Aorta (tissue), 5 donors: ENCODE measurements around the gene TP73. TPM values are rescaled to one million over a fixed set of nuclear protein-coding genes. Genes with fewer than 3 reads are reported as not detected.
"Not testable (repeated sequence)": the region's sequence is repeated elsewhere in the genome, so short reads cannot be mapped to it uniquely, and the experiment has no call there.

Experiments
- ATAC-seq: fragments of 200-7000 bp; cut with Tn5 transposase; one replicate; pipeline ENCODE4 v1.9.1; 2022; ENCODE audit warnings: moderate library complexity; ENCODE audit not compliant: low FRiP score
- DNase-seq, 2 donors: peaks; one replicate each; pipeline ENCODE4 v3.0.0-alpha.2; 2020
- H3K27ac ChIP-seq, 2 donors: one replicate each; pipeline ENCODE4 v1.5.1; 2013; ENCODE audit warnings: low read length in 2 of 2, mild to moderate bottlenecking in 2 of 2, moderate library complexity in 2 of 2, control low read depth in 1 of 2, inconsistent platforms in 1 of 2, low read depth in 1 of 2
- H3K27me3 ChIP-seq, 2 donors: one replicate each; pipeline ENCODE4 v1.6.1; 2013; ENCODE audit warnings: control low read depth in 1 of 2, low read length in 1 of 2, mild to moderate bottlenecking in 1 of 2, moderate library complexity in 1 of 2; ENCODE audit not compliant: insufficient read depth in 2 of 2, control insufficient read depth in 1 of 2
- H3K36me3 ChIP-seq, 2 donors: one replicate each; pipeline ENCODE4 v1.6.1; 2013; ENCODE audit warnings: control low read depth in 1 of 2, low read length in 1 of 2, mild to moderate bottlenecking in 1 of 2; ENCODE audit not compliant: insufficient read depth in 2 of 2, control insufficient read depth in 1 of 2
- H3K4me1 ChIP-seq, 2 donors: one replicate each; pipeline ENCODE4 v1.6.1; 2013; ENCODE audit warnings: low read length in 2 of 2, control low read depth in 1 of 2, mild to moderate bottlenecking in 1 of 2, moderate library complexity in 1 of 2; ENCODE audit not compliant: insufficient read depth in 2 of 2, control insufficient read depth in 1 of 2
- H3K4me3 ChIP-seq, 2 donors: one replicate each; pipeline ENCODE4 v1.5.1; 2013; ENCODE audit warnings: low read length in 2 of 2, control low read depth in 1 of 2, mild to moderate bottlenecking in 1 of 2
- H3K9me3 ChIP-seq: one replicate; pipeline ENCODE4 v1.6.1; 2013; ENCODE audit warnings: mild to moderate bottlenecking, low read length; ENCODE audit not compliant: control insufficient read depth
- WGBS, 2 donors: extraction: QIAGEN DNeasy Blood & Tissue Kit; methylation state at CpG; one replicate each; pipeline ENCODE4 v1.1.7; 2013; 5-methylcytosine and 5-hydroxymethylcytosine counted together
- intact Hi-C, 2 donors: fragments of 100-400 bp; cut with DNase I; formaldehyde crosslinking; loops; one replicate each; pipeline versions ENCODE4 v1.14.2 to v1.15.0; 2022
- polyA plus RNA-seq, 2 donors: library from polyadenylated mRNA; stranded (reverse); fragments of 200-250 nt; gene quantifications; one replicate each; pipeline ENCODE4 v1.2.3, GENCODE V29; 2013
- total RNA-seq, 2 donors: library from RNA; stranded (reverse); fragmentation: NEBNext Ultra II Directional; extraction: Animal tissue kit (Norgen Biotek cat#: 25700); gene quantifications; one replicate each; pipeline ENCODE4 v1.2.1, GENCODE V29; 2021
- donor health status: healthy with polysubstance abuse.
- donor health status: Bipolar disorder and iron deficiency.
- donor health status: DM: no; HTN: no; CAD: no.
- donor health status: DM: no; HTN: no; CAD: no.
- donor health status: DM: yes; HTN: yes; CAD: no.

Gene TP73
- total and polyA plus RNA-seq, 4 donors, result 0.18 to 0.38 TPM; not detected in 2

- no peak for ATAC-seq
- WGBS, 2 donors, result 82 to 83% methylated on average over 25 of the region's 25 CpGs
- H3K4me3 ChIP-seq, result no peak overlapping the region
These were observed 93.5 kb downstream of the TP73 start for GRCh38 chr1:3745590-3746381.

GRCh38 chr1:3746389-3746829, 94.1 kb downstream of the TP73 start:
- Histone ChIP-seq H3K36me3 (peaks cover 0 to 2% of the 10 kb centered on the region in 2 donors), H3K27me3 (no peaks in the 10 kb centered on the region), H3K4me3 (peak overlapping the region in 1 of 2 donors; percentile 82), H3K9me3 (no peaks in the 10 kb centered on the region), H3K27ac (no peak overlapping the region), H3K4me1 (no peaks in the 10 kb centered on the region)
- ATAC-seq (no peak), DNase-seq (no peak)
- 16 to 19% methylated on average over 35 of the region's 35 CpGs for WGBS, 2 donors
- intact Hi-C loops, result no loop called here

More at GRCh38 chr1:3745590-3746381, 93.5 kb downstream of the TP73 start:
- DNase-seq, result no peak
- no peaks in the 10 kb centered on the region for H3K9me3 ChIP-seq
- intact Hi-C loops, result no loop called here
- peaks cover 0 to 3% of the 10 kb centered on the region in 2 donors for H3K36me3 ChIP-seq
- H3K4me1 ChIP-seq, result no peaks in the 10 kb centered on the region
- no peak overlapping the region for H3K27ac ChIP-seq
- H3K27me3 ChIP-seq, result no peaks in the 10 kb centered on the region

GRCh38 chr1:3746830-3747521, 94.7 kb downstream of the TP73 start:
- DNase-seq, result peak; percentile 92 to 96
- ATAC-seq, result peak; percentile 91
- Histone ChIP-seq H3K27ac (peak overlapping the region in 1 of 2 donors; percentile 4), H3K36me3 (peaks cover 0 to 2% of the 10 kb centered on the region in 2 donors), H3K9me3 (no peaks in the 10 kb centered on the region), H3K4me3 (peak overlapping the region; percentile 74 to 82), H3K4me1 (no peaks in the 10 kb centered on the region), H3K27me3 (no peaks in the 10 kb centered on the region)
- WGBS, 2 donors, result 1 to 2% methylated on average over 55 to 73 of the region's 73 CpGs
- intact Hi-C loops, result no loop called here

- H3K27ac ChIP-seq, result no peak overlapping the region
- intact Hi-C loops, result no loop called here
- ATAC-seq, result no peak
- no peaks in the 10 kb centered on the region for H3K9me3 ChIP-seq
- 40 to 42% methylated on average over 6 of the region's 6 CpGs for WGBS, 2 donors
- no peaks in the 10 kb centered on the region for H3K4me1 ChIP-seq
- H3K4me3 ChIP-seq, result peak overlapping the region; percentile 74 to 82
- no peaks in the 10 kb centered on the region for H3K27me3 ChIP-seq
- DNase-seq, result no peak
- H3K36me3 ChIP-seq, result peaks cover 0 to 2% of the 10 kb centered on the region in 2 donors
These were observed 95.2 kb downstream of the TP73 start for GRCh38 chr1:3747522-3747848.

GRCh38 chr1:3747903-3748302, 95.6 kb downstream of the TP73 start:
- Histone ChIP-seq H3K27ac (no peak overlapping the region), H3K27me3 (no peaks in the 10 kb centered on the region), H3K4me3 (no peak overlapping the region), H3K4me1 (no peaks in the 10 kb centered on the region), H3K9me3 (no peaks in the 10 kb centered on the region), H3K36me3 (peaks cover 0 to under 1% of the 10 kb centered on the region in 2 donors)
- 80 to 89% methylated on average over 13 of the region's 13 CpGs for WGBS, 2 donors
- DNase-seq (peak in 1 of 2 donors; percentile 54), ATAC-seq (no peak)
- intact Hi-C loops, result no loop called here

GRCh38 chr1:3748316-3748900, 96.1 kb downstream of the TP73 start:
- 81 to 83% methylated on average over 15 of the region's 15 CpGs for WGBS, 2 donors
- H3K9me3 ChIP-seq, intact Hi-C loops, H3K27me3 ChIP-seq, H3K4me3 ChIP-seq, H3K27ac ChIP-seq, H3K36me3 ChIP-seq, H3K4me1 ChIP-seq, ATAC-seq: not testable (repeated sequence)
- DNase-seq, result peak in 1 of 2 donors; percentile 40

- no peaks in the 10 kb centered on the region for H3K4me1 ChIP-seq
- no peak overlapping the region for H3K27ac ChIP-seq
- intact Hi-C loops, result no loop called here
- H3K27me3 ChIP-seq, result no peaks in the 10 kb centered on the region
- H3K9me3 ChIP-seq, result no peaks in the 10 kb centered on the region
- H3K4me3 ChIP-seq, result no peak overlapping the region
- H3K36me3 ChIP-seq, result no peaks in the 10 kb centered on the region
- 64 to 67% methylated on average over 5 of the region's 5 CpGs for WGBS, 2 donors
- DNase-seq (no peak), ATAC-seq (no peak)
These were observed 97.2 kb downstream of the TP73 start for GRCh38 chr1:3749512-3749911.

GRCh38 chr1:3750741-3751140, 98.4 kb downstream of the TP73 start:
- H3K36me3 ChIP-seq, result no peaks in the 10 kb centered on the region
- H3K9me3 ChIP-seq, result no peaks in the 10 kb centered on the region
- no peaks in the 10 kb centered on the region for H3K27me3 ChIP-seq
- intact Hi-C loops, result no loop called here
- DNase-seq (no peak), ATAC-seq (no peak)
- no peaks in the 10 kb centered on the region for H3K4me1 ChIP-seq
- H3K27ac ChIP-seq, result no peak overlapping the region
- no peak overlapping the region for H3K4me3 ChIP-seq
- WGBS, 2 donors, result 61 to 65% methylated on average over 6 of the region's 6 CpGs
